Effector memory CD4-positive, alpha-beta T cell (primary cell): Measurements from ENCODE around the gene CEACAM3.

Source experiments
- DNase-seq, 3 donors: peaks; one replicate each; pipeline ENCODE4 v3.0.0-alpha.2; 2020
- H3K27ac ChIP-seq: 2 replicates; pipeline ENCODE4 v1.7.0; 2013; ENCODE audit warnings: mild to moderate bottlenecking, low read length, moderate library complexity; ENCODE audit not compliant: insufficient read depth, poor library complexity, severe bottlenecking
- H3K27me3 ChIP-seq: replicated peaks from 2 replicates; pipeline ENCODE4 v1.7.0; 2013; ENCODE audit warnings: mild to moderate bottlenecking, low read length; ENCODE audit not compliant: insufficient read depth, control insufficient read depth, poor library complexity, severe bottlenecking
- H3K36me3 ChIP-seq: 2 replicates; pipeline ENCODE4 v1.7.0; 2013; ENCODE audit warnings: mild to moderate bottlenecking, low read length, moderate library complexity; ENCODE audit not compliant: control insufficient read depth, insufficient read depth
- H3K4me1 ChIP-seq: 2 replicates; pipeline ENCODE4 v1.7.0; 2013; ENCODE audit warnings: low read length, mild to moderate bottlenecking; ENCODE audit not compliant: control insufficient read depth, insufficient read depth, poor library complexity, severe bottlenecking
- H3K4me3 ChIP-seq: 2 replicates; pipeline ENCODE4 v1.7.0; 2013; ENCODE audit warnings: low read length, low read depth, mild to moderate bottlenecking; ENCODE audit not compliant: insufficient read depth, poor library complexity, severe bottlenecking
- H3K9me3 ChIP-seq: 2 replicates; pipeline ENCODE4 v1.7.0; 2013; ENCODE audit warnings: mild to moderate bottlenecking, low read length, moderate library complexity; ENCODE audit not compliant: control insufficient read depth

Gene CEACAM3

DNA sequence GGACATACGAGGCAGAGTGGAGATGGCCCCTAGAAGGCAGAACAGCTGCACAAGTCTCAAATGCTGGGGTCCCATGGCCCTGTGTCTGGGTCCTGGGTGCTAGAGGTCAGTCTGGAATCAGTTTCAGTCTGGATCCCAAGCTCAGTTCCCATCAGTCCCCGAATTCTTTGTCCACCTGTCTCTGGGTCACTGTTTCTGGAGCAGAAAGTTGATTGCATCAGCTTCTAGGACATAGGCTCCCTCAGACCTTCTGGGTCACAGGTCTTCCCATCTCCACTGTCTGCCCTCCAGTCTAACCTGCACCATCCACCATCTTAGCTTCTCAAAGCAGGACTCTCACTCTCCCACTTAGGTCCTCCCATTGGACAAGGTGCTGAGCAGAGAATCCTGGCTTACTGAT, 42.8 kb downstream of the CEACAM3 start:
- DNase-seq, result no peak
- Histone ChIP-seq H3K27me3 (peaks cover 8% of the 10 kb centered on the region), H3K4me3 (no peak overlapping the region), H3K36me3 (no peaks in the 10 kb centered on the region), H3K27ac (no peak overlapping the region), H3K4me1 (no peaks in the 10 kb centered on the region), H3K9me3 (no peaks in the 10 kb centered on the region)

DNA sequence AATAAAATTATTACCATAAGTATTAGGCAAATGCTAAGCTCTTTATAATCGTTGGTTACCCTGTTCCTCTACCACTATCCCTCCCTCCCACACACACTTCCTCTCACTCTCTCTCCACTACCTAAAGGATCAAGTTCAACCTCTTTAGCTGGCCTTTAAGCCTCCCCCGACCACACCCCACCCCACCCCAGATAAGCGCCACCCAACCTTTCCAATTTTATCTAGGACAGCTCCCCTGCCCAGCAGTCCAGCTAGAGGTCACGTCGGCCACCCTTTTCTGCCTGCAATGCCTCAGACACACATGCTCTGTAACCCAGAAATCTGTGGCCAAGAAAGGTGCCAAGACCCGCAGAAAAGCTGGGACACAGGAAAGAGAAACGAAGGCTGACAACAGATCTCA, 47.0 kb downstream of the CEACAM3 start:
- H3K4me3 ChIP-seq, result no peak overlapping the region
- no peaks in the 10 kb centered on the region for H3K36me3 ChIP-seq
- no peaks in the 10 kb centered on the region for H3K27me3 ChIP-seq
- DNase-seq, result no peak
- H3K27ac ChIP-seq, result no peak overlapping the region
- no peaks in the 10 kb centered on the region for H3K9me3 ChIP-seq
- no peaks in the 10 kb centered on the region for H3K4me1 ChIP-seq

DNA sequence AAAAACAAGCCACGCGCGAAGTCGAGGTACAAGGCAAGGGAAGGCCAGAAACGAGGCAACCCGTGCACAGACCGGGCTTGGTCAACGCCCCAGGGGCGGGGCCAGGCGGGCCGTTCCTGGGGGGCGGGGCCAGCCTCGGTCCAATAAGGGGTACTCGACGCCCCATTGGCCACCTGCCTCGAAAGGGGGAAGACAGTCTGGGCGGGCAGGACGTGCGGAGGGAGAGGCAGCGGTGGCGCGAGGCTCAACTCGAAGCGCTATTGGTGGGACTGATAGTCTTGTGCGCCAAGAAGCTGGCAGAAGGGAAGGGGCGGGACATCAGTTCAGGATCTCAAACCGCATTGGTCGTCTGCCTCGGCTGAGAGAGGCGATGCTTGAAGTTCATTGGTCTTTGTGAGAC, 48.2 kb downstream of the CEACAM3 start, which contains the start of gene LYPD4:
LYPD4 (minus strand) TSS at position 83 of the 400 bp plus-strand sequence. CDS start 5,398 bp downstream, outside the sequence.
- no peaks in the 10 kb centered on the region for H3K36me3 ChIP-seq
- H3K4me3 ChIP-seq, result no peak within 1 kb of the TSS
- no peaks in the 10 kb centered on the region for H3K9me3 ChIP-seq
- H3K27ac ChIP-seq, result no peak within 1 kb of the TSS
- no peak for DNase-seq
- no peaks in the 10 kb centered on the region for H3K4me1 ChIP-seq
- H3K27me3 ChIP-seq, result no peaks in the 10 kb centered on the region

DNA sequence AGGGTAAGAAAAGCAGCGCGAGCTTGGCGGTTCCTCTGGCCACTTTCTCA, 48.4 kb downstream of the CEACAM3 start, which contains the start of gene DMRTC2:
DMRTC2 (plus strand) TSS at position 42 of the 50 bp plus-strand sequence. CDS start 2,387 bp downstream, outside the sequence.
- Histone ChIP-seq H3K27ac (no peak within 1 kb of the TSS), H3K4me1 (no peaks in the 10 kb centered on the region), H3K27me3 (no peaks in the 10 kb centered on the region), H3K4me3 (no peak within 1 kb of the TSS), H3K9me3 (no peaks in the 10 kb centered on the region), H3K36me3 (no peaks in the 10 kb centered on the region)
- DNase-seq, result no peak

DNA sequence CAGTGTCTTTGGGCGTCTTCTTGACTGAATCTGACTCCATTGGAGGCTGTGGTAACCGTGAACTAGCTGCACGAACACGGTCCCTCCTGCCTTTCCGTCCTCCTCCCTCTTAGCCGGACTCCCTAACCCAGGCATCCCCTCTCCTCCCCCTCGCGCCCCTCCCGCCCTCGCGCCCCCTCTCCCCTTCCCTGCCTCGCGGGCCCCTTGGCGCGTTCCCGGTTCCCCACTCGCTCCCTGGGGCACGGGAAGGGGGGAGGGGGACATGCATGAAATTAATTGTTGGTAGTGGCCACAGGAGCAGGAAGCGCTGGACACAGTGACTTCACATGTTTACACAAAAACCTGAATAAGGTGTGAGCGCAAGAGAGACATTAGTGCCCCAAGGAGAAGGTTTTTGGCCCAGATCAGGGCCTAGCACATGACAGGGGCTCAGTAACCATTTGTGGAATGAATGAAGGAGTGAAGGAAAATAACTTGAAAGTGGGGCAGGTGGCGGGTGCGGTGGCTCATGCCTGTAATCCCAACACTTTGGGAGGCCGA, 48.7 kb downstream of the CEACAM3 start:
- Histone ChIP-seq H3K27me3 (no peaks in the 10 kb centered on the region), H3K9me3 (no peaks in the 10 kb centered on the region), H3K36me3 (no peaks in the 10 kb centered on the region), H3K27ac (no peak overlapping the region), H3K4me3 (no peak overlapping the region), H3K4me1 (no peaks in the 10 kb centered on the region)
- no peak for DNase-seq

DNA sequence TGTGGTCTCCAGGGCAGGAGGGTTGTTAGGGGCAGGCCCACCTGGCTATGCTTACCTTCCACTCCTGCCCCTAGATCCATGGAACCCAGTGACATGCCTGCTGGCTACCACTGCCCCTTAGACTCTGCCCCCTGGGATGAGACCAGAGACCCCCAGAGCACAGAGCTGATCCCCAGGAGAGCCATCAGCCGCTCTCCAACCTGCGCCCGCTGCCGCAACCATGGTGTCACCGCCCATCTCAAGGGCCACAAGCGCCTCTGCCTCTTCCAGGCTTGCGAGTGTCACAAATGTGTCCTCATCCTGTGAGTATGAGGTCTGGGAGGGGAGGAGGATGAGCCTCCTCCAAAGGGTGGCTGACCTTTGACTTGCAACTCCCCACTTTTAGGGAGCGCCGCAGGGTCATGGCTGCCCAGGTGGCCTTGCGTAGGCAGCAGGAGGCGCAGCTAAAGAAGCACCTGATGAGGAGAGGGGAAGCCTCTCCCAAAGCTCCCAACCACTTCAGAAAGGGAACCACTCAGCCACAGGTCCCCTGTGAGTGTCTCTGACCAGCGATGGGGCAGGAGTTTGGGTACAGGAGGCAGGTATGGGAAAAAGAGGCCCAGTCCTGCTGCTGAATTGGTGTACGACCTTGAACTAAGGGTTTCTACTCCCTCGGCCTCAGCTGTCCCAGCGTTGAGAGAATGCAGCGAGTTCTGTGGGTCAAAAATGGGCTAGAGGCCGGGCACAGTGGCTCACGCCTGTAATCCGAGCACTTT, 51.1 kb downstream of the CEACAM3 start:
- Histone ChIP-seq H3K4me1 (no peaks in the 10 kb centered on the region), H3K27ac (no peak overlapping the region), H3K4me3 (no peak overlapping the region), H3K27me3 (no peaks in the 10 kb centered on the region), H3K9me3 (no peaks in the 10 kb centered on the region), H3K36me3 (no peaks in the 10 kb centered on the region)
- DNase-seq, result no peak

DNA sequence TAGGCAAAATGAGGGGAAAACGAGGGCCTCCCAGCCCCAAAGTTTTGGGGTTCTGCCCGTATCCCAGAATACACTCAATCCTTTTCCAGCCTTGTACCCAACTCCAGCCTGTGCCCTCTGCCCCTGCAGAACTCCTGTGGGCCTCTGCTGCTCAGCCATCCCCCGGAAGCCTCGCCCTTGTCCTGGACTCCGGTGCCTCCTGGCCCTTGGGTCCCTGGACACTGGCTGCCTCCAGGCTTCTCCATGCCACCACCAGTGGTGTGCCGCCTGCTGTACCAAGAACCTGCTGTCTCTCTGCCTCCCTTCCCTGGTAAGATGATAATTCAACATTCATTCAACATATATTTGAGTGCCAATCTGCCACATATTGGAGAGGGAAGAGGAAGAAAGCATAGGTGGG, 52.3 kb downstream of the CEACAM3 start:
- no peaks in the 10 kb centered on the region for H3K4me1 ChIP-seq
- H3K9me3 ChIP-seq, result no peaks in the 10 kb centered on the region
- no peak overlapping the region for H3K27ac ChIP-seq
- no peak for DNase-seq
- no peaks in the 10 kb centered on the region for H3K36me3 ChIP-seq
- H3K4me3 ChIP-seq, result no peak overlapping the region
- H3K27me3 ChIP-seq, result no peaks in the 10 kb centered on the region

DNA sequence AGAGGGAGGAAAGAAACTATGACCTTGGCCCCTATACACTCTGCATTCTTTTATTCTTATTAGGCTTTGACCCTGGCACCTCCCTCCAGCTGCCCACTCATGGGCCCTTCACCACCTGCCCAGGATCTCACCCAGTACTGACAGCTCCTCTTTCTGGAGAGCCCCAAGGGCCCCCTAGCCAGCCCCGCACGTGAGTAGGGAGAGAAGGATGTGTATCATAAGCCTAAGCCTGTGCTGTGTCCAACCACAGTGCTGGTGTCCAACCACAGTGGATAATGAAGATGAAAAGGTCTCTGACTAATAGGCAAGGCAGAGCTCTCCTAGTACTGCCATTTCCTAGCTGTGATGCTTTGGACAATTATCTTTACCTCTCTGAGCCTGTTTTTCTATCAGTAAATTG, 52.7 kb downstream of the CEACAM3 start:
- Histone ChIP-seq H3K9me3 (no peaks in the 10 kb centered on the region), H3K4me1 (no peaks in the 10 kb centered on the region), H3K27ac (no peak overlapping the region), H3K4me3 (no peak overlapping the region), H3K36me3 (no peaks in the 10 kb centered on the region), H3K27me3 (no peaks in the 10 kb centered on the region)
- no peak for DNase-seq

DNA sequence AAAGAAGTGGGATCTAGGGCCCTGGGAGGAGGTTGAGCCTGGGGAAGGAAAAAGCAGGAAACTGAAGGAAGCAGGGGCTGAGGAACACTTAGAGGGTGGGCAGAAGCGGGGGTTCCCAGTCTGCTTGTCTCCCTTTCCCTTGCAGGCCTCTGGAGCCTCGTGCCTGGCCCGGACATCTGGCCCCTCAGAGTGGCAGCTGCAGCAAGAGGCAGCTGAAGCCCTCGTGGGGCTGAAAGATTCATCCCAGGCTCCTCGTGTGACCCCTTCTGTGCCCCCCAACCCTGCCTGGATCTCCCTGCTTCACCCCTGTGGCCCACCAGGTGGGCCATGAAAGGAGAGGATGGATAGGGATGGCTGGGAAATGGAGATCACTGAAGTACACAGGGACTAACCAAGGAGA, 54.0 kb downstream of the CEACAM3 start:
- no peaks in the 10 kb centered on the region for H3K36me3 ChIP-seq
- no peaks in the 10 kb centered on the region for H3K4me1 ChIP-seq
- H3K9me3 ChIP-seq, result no peaks in the 10 kb centered on the region
- no peaks in the 10 kb centered on the region for H3K27me3 ChIP-seq
- DNase-seq, result no peak
- H3K27ac ChIP-seq, result no peak overlapping the region
- no peak overlapping the region for H3K4me3 ChIP-seq

DNA sequence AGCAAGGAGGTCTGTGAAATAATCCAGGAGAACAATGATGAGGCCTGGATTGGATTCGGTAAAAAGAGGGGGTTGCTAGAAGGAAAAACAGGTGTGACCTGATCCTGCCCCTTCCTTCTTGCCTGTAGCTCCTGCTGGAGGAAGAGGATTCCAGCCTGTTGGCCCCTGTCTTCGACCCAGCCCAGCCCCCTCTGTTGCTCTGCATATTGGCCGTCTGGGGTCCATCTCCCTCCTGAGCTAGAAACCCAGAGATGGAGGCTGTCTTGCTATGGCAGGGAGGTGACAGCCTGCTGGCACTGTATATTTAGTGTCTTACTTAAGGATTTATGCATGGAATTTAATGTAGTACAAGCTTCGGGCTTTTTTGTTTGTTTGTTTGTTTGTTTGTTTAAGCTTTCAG, 55.1 kb downstream of the CEACAM3 start:
- Histone ChIP-seq H3K27ac (no peak overlapping the region), H3K4me3 (no peak overlapping the region), H3K4me1 (no peaks in the 10 kb centered on the region), H3K36me3 (no peaks in the 10 kb centered on the region), H3K27me3 (no peaks in the 10 kb centered on the region), H3K9me3 (no peaks in the 10 kb centered on the region)
- no peak for DNase-seq
